GM15510 (cell line): ENCODE results near the gene ABLIM1.

Experiments used
- POLR2A ChIP-seq: IDR thresholded peaks from 3 replicates; pipeline ENCODE4 v1.6.1; 2011; ENCODE audit warnings: borderline replicate concordance; ENCODE audit not compliant: insufficient read length; ENCODE audit errors: extremely low read depth

Gene ABLIM1

GRCh38 chr10:114604357-114605130 is 53.5 kb downstream of the ABLIM1 start:
- no peak for TF ChIP-seq POLR2A

GRCh38 chr10:114603948-114604347 is 54.1 kb downstream of the ABLIM1 start:
- TF ChIP-seq POLR2A, result no peak

DNA sequence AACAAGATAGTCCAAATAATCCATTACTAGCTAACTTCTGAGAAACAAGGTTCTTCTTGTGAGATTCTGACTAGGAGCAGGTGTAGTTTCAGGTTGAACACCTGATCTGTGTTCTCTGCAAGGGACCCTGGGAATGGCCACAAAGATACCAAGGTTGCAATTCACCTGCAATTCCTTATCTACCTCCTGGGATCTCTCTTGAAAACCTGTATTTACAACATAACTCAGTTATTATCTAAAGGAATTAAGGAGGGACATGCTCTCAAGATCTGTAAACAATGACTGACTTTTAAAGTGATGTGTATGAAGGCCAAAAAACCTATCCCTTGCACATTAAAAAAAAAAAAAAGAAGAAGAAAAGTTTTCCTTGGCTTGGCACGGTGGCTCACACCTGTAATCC is 54.8 kb downstream of the ABLIM1 start:
- no peak for TF ChIP-seq POLR2A

- TF ChIP-seq POLR2A, result no peak
These were observed 58.0 kb downstream of the ABLIM1 start for GRCh38 chr10:114600057-114600456.

GRCh38 chr10:114596793-114597192 is 61.3 kb downstream of the ABLIM1 start:
- TF ChIP-seq POLR2A, result no peak

- no peak for TF ChIP-seq POLR2A
These were observed 64.1 kb downstream of the ABLIM1 start for GRCh38 chr10:114593816-114594468.

GRCh38 chr10:114593240-114593792 is 64.8 kb downstream of the ABLIM1 start:
- no peak for TF ChIP-seq POLR2A

DNA sequence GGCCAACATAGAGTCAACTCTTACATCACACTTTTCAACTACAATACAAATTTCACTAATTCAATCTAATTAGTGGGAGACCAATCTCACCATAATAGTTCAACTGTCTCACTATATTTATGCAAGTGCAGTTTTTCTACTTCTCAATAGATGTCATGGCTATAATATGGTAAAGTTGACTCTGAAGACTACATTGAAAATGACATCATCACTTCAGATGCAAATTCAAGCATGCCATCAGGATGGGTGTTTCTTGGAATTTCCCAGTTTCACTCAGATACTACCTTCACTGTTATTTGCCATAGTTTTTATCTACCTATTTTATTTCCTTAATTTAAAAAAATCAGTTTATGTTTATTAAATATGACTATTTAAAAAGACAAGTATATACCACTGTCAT is 67.1 kb downstream of the ABLIM1 start:
- TF ChIP-seq POLR2A, result no peak

DNA sequence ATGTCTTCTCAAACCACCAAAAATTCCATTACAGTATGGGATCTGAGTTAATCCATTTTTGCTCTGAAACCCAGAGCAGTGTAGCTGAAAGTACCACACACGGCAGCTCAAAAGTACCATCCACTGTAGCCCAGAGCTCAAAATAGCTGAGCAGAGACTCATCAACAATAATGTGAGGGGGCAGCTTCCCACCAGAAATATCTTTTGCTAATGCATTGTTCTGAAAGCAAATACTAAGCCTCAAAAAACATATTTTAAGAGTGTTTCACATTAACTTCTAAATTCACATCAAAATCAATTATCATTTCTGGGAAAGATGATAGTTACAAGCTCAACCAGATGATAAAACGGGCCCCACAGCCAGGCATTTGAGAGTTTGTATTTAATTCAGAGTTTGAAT is 73.7 kb downstream of the ABLIM1 start:
- TF ChIP-seq POLR2A, result no peak

GRCh38 chr10:114581071-114581470 is 77.0 kb downstream of the ABLIM1 start:
- no peak for TF ChIP-seq POLR2A

GRCh38 chr10:114577133-114577532 is 80.9 kb downstream of the ABLIM1 start:
- TF ChIP-seq POLR2A, result no peak

DNA sequence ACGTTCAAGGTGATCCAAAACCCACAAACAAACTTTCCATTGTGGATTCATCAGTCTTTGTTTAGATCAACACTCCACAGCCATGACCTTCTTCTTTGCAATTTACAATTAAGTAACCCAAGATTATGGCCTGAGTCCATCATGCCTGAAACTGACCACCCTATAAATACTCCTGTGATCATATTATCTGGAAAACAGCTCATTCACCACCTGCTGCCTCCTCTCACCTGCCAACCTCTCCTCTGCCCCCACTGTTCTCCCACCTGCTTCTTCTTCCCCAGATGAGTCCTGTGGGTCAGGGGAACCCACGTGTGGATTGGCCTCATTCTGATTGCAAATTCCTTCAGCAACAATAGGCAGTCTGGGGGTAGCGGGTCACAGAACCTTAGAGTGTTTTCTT is 81.4 kb downstream of the ABLIM1 start:
- TF ChIP-seq POLR2A, result no peak

GRCh38 chr10:114576132-114576487 is 82.0 kb downstream of the ABLIM1 start:
- no peak for TF ChIP-seq POLR2A

- no peak for TF ChIP-seq POLR2A
These were observed 82.5 kb downstream of the ABLIM1 start for GRCh38 chr10:114575417-114576131.

DNA sequence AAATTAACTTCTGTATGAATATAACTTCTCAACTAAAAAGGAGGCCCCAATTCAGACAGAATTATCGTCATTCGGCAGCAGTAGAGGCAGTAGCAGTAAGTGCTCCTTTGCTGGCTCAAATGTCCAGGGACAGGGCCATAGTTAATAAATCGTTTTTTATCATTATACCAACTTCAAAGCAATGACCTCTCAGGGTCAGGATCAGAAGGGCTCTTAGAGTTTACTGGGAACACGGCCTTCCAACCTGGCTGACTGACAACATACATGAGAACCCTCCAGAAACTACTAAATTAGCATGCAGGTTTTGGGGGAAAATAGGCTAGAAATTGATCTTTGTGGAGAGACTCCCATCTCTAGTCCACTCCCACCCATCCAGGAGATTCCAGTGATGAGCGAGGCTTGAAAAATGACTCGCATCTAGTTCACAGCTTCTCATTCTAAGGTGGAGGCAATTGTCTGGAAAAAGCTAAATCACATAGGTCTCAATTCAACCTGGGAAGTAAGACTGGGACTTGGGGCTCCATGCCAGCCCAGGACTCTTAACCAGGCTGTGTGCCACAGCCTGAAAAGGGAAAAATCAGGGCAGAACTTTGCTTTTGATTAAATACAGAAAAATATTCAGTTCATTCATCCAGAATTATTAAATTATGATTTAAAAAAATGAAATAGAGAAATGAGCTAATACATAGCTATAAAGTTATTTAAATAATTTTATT is 84.6 kb downstream of the ABLIM1 start:
- TF ChIP-seq POLR2A, result no peak

- TF ChIP-seq POLR2A, result no peak
These were observed 86.6 kb downstream of the ABLIM1 start for GRCh38 chr10:114571316-114571999.
